ENCODE data around the gene AJUBA.

The AJUBA gene

GRCh38 chr14:22982477-22983245 lies at the start of gene AJUBA:
Gene AJUBA, minus strand, starts transcription at chr14:22982551. Its CDS starts 285 bp downstream, at chr14:22982266.
- peaks cover 33% of the 10 kb centered on the region for H3K4me1 ChIP-seq (ENCODE audit: insufficient read depth, low read length)
- H3K4me3 ChIP-seq (ENCODE audit: low read length), result peak within 1 kb of the TSS; percentile 89
- H3K36me3 ChIP-seq (ENCODE audit: insufficient read depth, low read length), result peaks cover 20% of the 10 kb centered on the region
- peak within 1 kb of the TSS; percentile 7 for H2AFZ ChIP-seq (ENCODE audit: low read depth, low read length)
- H3K9me3 ChIP-seq (ENCODE audit: low read length), result no peaks in the 10 kb centered on the region
- no peaks in the 10 kb centered on the region for H3K27me3 ChIP-seq (ENCODE audit: insufficient read depth, low read length)

- H2AFZ ChIP-seq (ENCODE audit: low read depth, low read length), result no peak overlapping the region
- peaks cover 13% of the 10 kb centered on the region for H3K4me1 ChIP-seq (ENCODE audit: insufficient read depth, low read length)
- H3K9me3 ChIP-seq (ENCODE audit: low read length), result no peaks in the 10 kb centered on the region
- peaks cover 50% of the 10 kb centered on the region for H3K36me3 ChIP-seq (ENCODE audit: insufficient read depth, low read length)
- no peak overlapping the region for H3K4me3 ChIP-seq (ENCODE audit: low read length)
- H3K27me3 ChIP-seq (ENCODE audit: insufficient read depth, low read length), result no peaks in the 10 kb centered on the region
Measured at GRCh38 chr14:23030936-23031335, 48.6 kb upstream of the AJUBA start.

- no peak overlapping the region for H2AFZ ChIP-seq (ENCODE audit: low read depth, low read length)
- H3K9me3 ChIP-seq (ENCODE audit: low read length), result no peaks in the 10 kb centered on the region
- peaks cover 57% of the 10 kb centered on the region for H3K36me3 ChIP-seq (ENCODE audit: insufficient read depth, low read length)
- H3K4me1 ChIP-seq (ENCODE audit: insufficient read depth, low read length), result peaks cover 5% of the 10 kb centered on the region
- no peak overlapping the region for H3K4me3 ChIP-seq (ENCODE audit: low read length)
- no peaks in the 10 kb centered on the region for H3K27me3 ChIP-seq (ENCODE audit: insufficient read depth, low read length)
Measured at GRCh38 chr14:23028799-23029198, 46.4 kb upstream of the AJUBA start.

GRCh38 chr14:23025151-23025814 lies 42.9 kb upstream of the AJUBA start:
- H3K9me3 ChIP-seq (ENCODE audit: low read length), result no peaks in the 10 kb centered on the region
- H3K27me3 ChIP-seq (ENCODE audit: insufficient read depth, low read length), result no peaks in the 10 kb centered on the region
- H3K36me3 ChIP-seq (ENCODE audit: insufficient read depth, low read length), result peaks cover 32% of the 10 kb centered on the region
- no peak overlapping the region for H2AFZ ChIP-seq (ENCODE audit: low read depth, low read length)
- H3K4me1 ChIP-seq (ENCODE audit: insufficient read depth, low read length), result no peaks in the 10 kb centered on the region
- H3K4me3 ChIP-seq (ENCODE audit: low read length), result no peak overlapping the region

- H3K4me1 ChIP-seq (ENCODE audit: insufficient read depth, low read length), result no peaks in the 10 kb centered on the region
Measured at GRCh38 chr14:23024612-23025075, 42.3 kb upstream of the AJUBA start.

GRCh38 chr14:23023795-23024152 lies 41.4 kb upstream of the AJUBA start:
- Histone ChIP-seq H3K36me3 (ENCODE audit: insufficient read depth, low read length) (peaks cover 23% of the 10 kb centered on the region), H3K4me1 (ENCODE audit: insufficient read depth, low read length) (no peaks in the 10 kb centered on the region), H3K9me3 (ENCODE audit: low read length) (no peaks in the 10 kb centered on the region), H2AFZ (ENCODE audit: low read depth, low read length) (no peak overlapping the region), H3K27me3 (ENCODE audit: insufficient read depth, low read length) (no peaks in the 10 kb centered on the region), H3K4me3 (ENCODE audit: low read length) (no peak overlapping the region)

More at GRCh38 chr14:23024612-23025075, 42.3 kb upstream of the AJUBA start:
- no peaks in the 10 kb centered on the region for H3K9me3 ChIP-seq (ENCODE audit: low read length)
- H3K36me3 ChIP-seq (ENCODE audit: insufficient read depth, low read length), result peaks cover 31% of the 10 kb centered on the region
- no peaks in the 10 kb centered on the region for H3K27me3 ChIP-seq (ENCODE audit: insufficient read depth, low read length)
- H3K4me3 ChIP-seq (ENCODE audit: low read length), result no peak overlapping the region
- H2AFZ ChIP-seq (ENCODE audit: low read depth, low read length), result no peak overlapping the region

- H3K4me1 ChIP-seq (ENCODE audit: insufficient read depth, low read length), result no peaks in the 10 kb centered on the region
- H3K9me3 ChIP-seq (ENCODE audit: low read length), result no peaks in the 10 kb centered on the region
- H3K36me3 ChIP-seq (ENCODE audit: insufficient read depth, low read length), result peaks cover 18% of the 10 kb centered on the region
- H3K4me3 ChIP-seq (ENCODE audit: low read length), result no peak overlapping the region
- H2AFZ ChIP-seq (ENCODE audit: low read depth, low read length), result no peak overlapping the region
- no peaks in the 10 kb centered on the region for H3K27me3 ChIP-seq (ENCODE audit: insufficient read depth, low read length)
Measured at GRCh38 chr14:23023022-23023794, 40.9 kb upstream of the AJUBA start.

- Histone ChIP-seq H3K9me3 (ENCODE audit: low read length) (no peaks in the 10 kb centered on the region), H3K27me3 (ENCODE audit: insufficient read depth, low read length) (no peaks in the 10 kb centered on the region), H3K36me3 (ENCODE audit: insufficient read depth, low read length) (peaks cover 12% of the 10 kb centered on the region), H3K4me1 (ENCODE audit: insufficient read depth, low read length) (no peaks in the 10 kb centered on the region), H2AFZ (ENCODE audit: low read depth, low read length) (no peak overlapping the region), H3K4me3 (ENCODE audit: low read length) (no peak overlapping the region)
Measured at GRCh38 chr14:23021889-23022442, 39.6 kb upstream of the AJUBA start.

GRCh38 chr14:23021434-23021833 lies 39.1 kb upstream of the AJUBA start:
- H3K4me1 ChIP-seq (ENCODE audit: insufficient read depth, low read length), result no peaks in the 10 kb centered on the region
- no peaks in the 10 kb centered on the region for H3K9me3 ChIP-seq (ENCODE audit: low read length)
- no peak overlapping the region for H3K4me3 ChIP-seq (ENCODE audit: low read length)
- H2AFZ ChIP-seq (ENCODE audit: low read depth, low read length), result no peak overlapping the region
- H3K27me3 ChIP-seq (ENCODE audit: insufficient read depth, low read length), result no peaks in the 10 kb centered on the region
- peaks cover 12% of the 10 kb centered on the region for H3K36me3 ChIP-seq (ENCODE audit: insufficient read depth, low read length)

- Histone ChIP-seq H3K36me3 (ENCODE audit: insufficient read depth, low read length) (peaks cover 2% of the 10 kb centered on the region), H3K4me1 (ENCODE audit: insufficient read depth, low read length) (no peaks in the 10 kb centered on the region), H3K9me3 (ENCODE audit: low read length) (no peaks in the 10 kb centered on the region), H2AFZ (ENCODE audit: low read depth, low read length) (no peak overlapping the region), H3K4me3 (ENCODE audit: low read length) (no peak overlapping the region), H3K27me3 (ENCODE audit: insufficient read depth, low read length) (no peaks in the 10 kb centered on the region)
Measured at GRCh38 chr14:23020143-23021128, 38.1 kb upstream of the AJUBA start.

- Histone ChIP-seq H3K4me3 (ENCODE audit: low read length) (no peak overlapping the region), H3K4me1 (ENCODE audit: insufficient read depth, low read length) (no peaks in the 10 kb centered on the region), H3K27me3 (ENCODE audit: insufficient read depth, low read length) (no peaks in the 10 kb centered on the region), H3K36me3 (ENCODE audit: insufficient read depth, low read length) (no peaks in the 10 kb centered on the region), H3K9me3 (ENCODE audit: low read length) (no peaks in the 10 kb centered on the region), H2AFZ (ENCODE audit: low read depth, low read length) (no peak overlapping the region)
Measured at GRCh38 chr14:23018107-23018506, 35.8 kb upstream of the AJUBA start.

GRCh38 chr14:23017091-23017490 lies 34.7 kb upstream of the AJUBA start:
- Histone ChIP-seq H2AFZ (ENCODE audit: low read depth, low read length) (no peak overlapping the region), H3K4me1 (ENCODE audit: insufficient read depth, low read length) (no peaks in the 10 kb centered on the region), H3K9me3 (ENCODE audit: low read length) (no peaks in the 10 kb centered on the region), H3K4me3 (ENCODE audit: low read length) (no peak overlapping the region), H3K36me3 (ENCODE audit: insufficient read depth, low read length) (no peaks in the 10 kb centered on the region), H3K27me3 (ENCODE audit: insufficient read depth, low read length) (no peaks in the 10 kb centered on the region)
